IPS-18c (cell line): ENCODE results near the gene GAA.
"Not testable (repeated sequence)": the region's sequence is repeated elsewhere in the genome, so short reads cannot be mapped to it uniquely, and the experiment has no call there.

Experiments used
- H3K4me3 ChIP-seq: 2 replicates; pipeline ENCODE4 v1.7.0; 2013; ENCODE audit warnings: low read depth, mild to moderate bottlenecking, low read length, moderate library complexity; ENCODE audit not compliant: insufficient read depth
- H3K9me3 ChIP-seq: one replicate; pipeline ENCODE4 v1.6.1; 2013; ENCODE audit warnings: mild to moderate bottlenecking, low read length, moderate library complexity; ENCODE audit not compliant: control insufficient read depth, insufficient read depth

Gene GAA

GRCh38 chr17:80080081-80080480 is 21.3 kb upstream of the GAA start:
- no peaks in the 10 kb centered on the region for H3K9me3 ChIP-seq
- H3K4me3 ChIP-seq = no peak overlapping the region

- no peak overlapping the region for H3K4me3 ChIP-seq
- H3K9me3 ChIP-seq = no peaks in the 10 kb centered on the region
Observed at GRCh38 chr17:80081596-80081995, 19.8 kb upstream of the GAA start.

GRCh38 chr17:80082403-80083135 is 18.8 kb upstream of the GAA start:
- no peak overlapping the region for H3K4me3 ChIP-seq
- no peaks in the 10 kb centered on the region for H3K9me3 ChIP-seq

- H3K4me3 ChIP-seq = no peak overlapping the region
Observed at GRCh38 chr17:80083136-80083661, 18.2 kb upstream of the GAA start.

GRCh38 chr17:80084773-80085172 is 16.6 kb upstream of the GAA start:
- Histone ChIP-seq H3K9me3 (no peaks in the 10 kb centered on the region), H3K4me3 (no peak overlapping the region)

More at GRCh38 chr17:80083136-80083661, 18.2 kb upstream of the GAA start:
- no peaks in the 10 kb centered on the region for H3K9me3 ChIP-seq

- no peaks in the 10 kb centered on the region for H3K9me3 ChIP-seq
- no peak overlapping the region for H3K4me3 ChIP-seq
Observed at GRCh38 chr17:80086081-80086480, 15.3 kb upstream of the GAA start.

GRCh38 chr17:80086616-80087015 is 14.8 kb upstream of the GAA start:
- no peaks in the 10 kb centered on the region for H3K9me3 ChIP-seq

GRCh38 chr17:80087346-80088265 is 13.8 kb upstream of the GAA start:
- no peak overlapping the region for H3K4me3 ChIP-seq
- no peaks in the 10 kb centered on the region for H3K9me3 ChIP-seq

More at GRCh38 chr17:80086616-80087015, 14.8 kb upstream of the GAA start:
- H3K4me3 ChIP-seq = no peak overlapping the region

GRCh38 chr17:80089762-80090161 is 11.6 kb upstream of the GAA start:
- H3K4me3 ChIP-seq = no peak overlapping the region
- H3K9me3 ChIP-seq = no peaks in the 10 kb centered on the region

- H3K9me3 ChIP-seq, H3K4me3 ChIP-seq: not testable (repeated sequence)
Observed at GRCh38 chr17:80090164-80090563, 11.2 kb upstream of the GAA start.

- H3K4me3 ChIP-seq = no peak overlapping the region
- H3K9me3 ChIP-seq = no peaks in the 10 kb centered on the region
Observed at GRCh38 chr17:80091376-80091775, 10.0 kb upstream of the GAA start.

GRCh38 chr17:80092959-80093358 is 8.4 kb upstream of the GAA start:
- Histone ChIP-seq H3K9me3 (no peaks in the 10 kb centered on the region), H3K4me3 (no peak overlapping the region)

GRCh38 chr17:80095038-80095843 is 6.1 kb upstream of the GAA start:
- no peaks in the 10 kb centered on the region for H3K9me3 ChIP-seq

GRCh38 chr17:80095844-80096475 is 5.4 kb upstream of the GAA start:
- Histone ChIP-seq H3K9me3 (no peaks in the 10 kb centered on the region), H3K4me3 (no peak overlapping the region)

More at GRCh38 chr17:80095038-80095843, 6.1 kb upstream of the GAA start:
- no peak overlapping the region for H3K4me3 ChIP-seq

- Histone ChIP-seq H3K9me3 (no peaks in the 10 kb centered on the region), H3K4me3 (no peak overlapping the region)
Observed at GRCh38 chr17:80096561-80097021, 4.8 kb upstream of the GAA start.

GRCh38 chr17:80097127-80097621 is 4.2 kb upstream of the GAA start:
- Histone ChIP-seq H3K4me3 (no peak overlapping the region), H3K9me3 (no peaks in the 10 kb centered on the region)
